Measurements from ENCODE around the gene AR. TPM values are rescaled to one million over a fixed set of nuclear protein-coding genes. Genes with fewer than 3 reads are reported as not detected.

Gene AR
- total RNA-seq, 1 experiment from 2014 or later, result 1.7 TPM

DNA sequence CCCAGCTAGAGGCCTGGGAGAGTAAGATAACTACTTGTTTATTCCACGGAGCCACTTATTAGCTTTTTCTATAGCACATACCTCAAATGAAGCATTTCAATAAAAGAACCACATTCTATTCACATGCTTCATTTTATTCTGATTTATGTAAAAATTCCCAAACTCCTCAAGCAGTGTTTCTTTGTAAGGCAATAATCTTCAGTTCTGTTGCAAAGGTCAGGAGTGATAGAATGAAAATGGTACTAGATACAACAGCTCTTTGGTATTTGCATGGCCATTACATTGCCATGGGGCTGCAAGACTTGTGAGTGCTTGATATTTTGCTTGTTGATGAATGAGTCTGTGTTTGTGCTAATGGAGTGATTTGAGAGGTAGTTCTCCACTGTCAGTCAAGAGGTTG is 39.4 kb downstream of the AR start:
- Histone ChIP-seq H3K36me3 (ENCODE audit: low read depth) (no peaks in the 10 kb centered on the region), H3K79me2 (ENCODE audit: low read depth) (no peaks in the 10 kb centered on the region), H3K4me2 (no peak overlapping the region), H3F3A (ENCODE audit: insufficient read depth, low read depth) (no peaks in the 10 kb centered on the region), H3K4me3 (no peak overlapping the region), H3K4me1 (replicated peaks; ENCODE audit: insufficient read depth) (no peaks in the 10 kb centered on the region), H3K27me3 (ENCODE audit: insufficient read depth, low read depth) (no peaks in the 10 kb centered on the region), H3K9me3 (ENCODE audit: insufficient read depth, low read depth) (no peaks in the 10 kb centered on the region), H4K20me1 (ENCODE audit: insufficient read depth) (no peaks in the 10 kb centered on the region), H3K27ac (no peak overlapping the region), H2AFZ (no peak overlapping the region), H3K9me2 (ENCODE audit: insufficient read depth) (no peaks in the 10 kb centered on the region)
- ChIA-PET POLR2A (ENCODE audit: unreplicated experiment) (no interaction called here), CTCF (no interaction called here)
- TF ChIP-seq, protein P1, sequence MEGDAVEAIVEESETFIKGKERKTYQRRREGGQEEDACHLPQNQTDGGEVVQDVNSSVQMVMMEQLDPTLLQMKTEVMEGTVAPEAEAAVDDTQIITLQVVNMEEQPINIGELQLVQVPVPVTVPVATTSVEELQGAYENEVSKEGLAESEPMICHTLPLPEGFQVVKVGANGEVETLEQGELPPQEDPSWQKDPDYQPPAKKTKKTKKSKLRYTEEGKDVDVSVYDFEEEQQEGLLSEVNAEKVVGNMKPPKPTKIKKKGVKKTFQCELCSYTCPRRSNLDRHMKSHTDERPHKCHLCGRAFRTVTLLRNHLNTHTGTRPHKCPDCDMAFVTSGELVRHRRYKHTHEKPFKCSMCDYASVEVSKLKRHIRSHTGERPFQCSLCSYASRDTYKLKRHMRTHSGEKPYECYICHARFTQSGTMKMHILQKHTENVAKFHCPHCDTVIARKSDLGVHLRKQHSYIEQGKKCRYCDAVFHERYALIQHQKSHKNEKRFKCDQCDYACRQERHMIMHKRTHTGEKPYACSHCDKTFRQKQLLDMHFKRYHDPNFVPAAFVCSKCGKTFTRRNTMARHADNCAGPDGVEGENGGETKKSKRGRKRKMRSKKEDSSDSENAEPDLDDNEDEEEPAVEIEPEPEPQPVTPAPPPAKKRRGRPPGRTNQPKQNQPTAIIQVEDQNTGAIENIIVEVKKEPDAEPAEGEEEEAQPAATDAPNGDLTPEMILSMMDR (conservative IDR thresholded peaks at IDR 0.05), result no peak
- TF ChIP-seq EZH2 (IDR thresholded peaks at IDR 0.05; ENCODE audit: low read depth), result no peak
- no peak for DNase-seq
- BruUV-seq (replicated peaks), result no TSS peak
- intact Hi-C loops (cut with micrococcal nuclease; ENCODE audit: unreplicated experiment), result no loop called here

DNA sequence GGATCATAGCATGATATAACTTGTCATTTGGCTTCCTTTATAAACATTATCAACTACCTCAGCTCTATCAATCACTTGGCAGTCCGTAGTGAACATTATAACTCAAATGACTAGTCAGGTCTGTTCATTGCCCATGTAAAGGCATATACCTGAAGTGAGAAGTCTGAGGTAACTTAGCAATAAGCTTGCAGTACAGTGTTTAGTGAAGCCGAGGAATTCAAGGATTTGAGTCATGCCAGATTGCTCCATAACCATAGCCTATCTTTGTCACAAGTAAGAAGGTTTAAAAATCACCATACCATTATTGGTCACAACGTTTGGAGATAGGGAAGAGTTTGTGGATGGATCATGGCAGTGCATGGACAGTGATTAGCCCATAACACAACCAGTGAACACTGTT is 41.6 kb downstream of the AR start:
- no peaks in the 10 kb centered on the region for H3K27me3 ChIP-seq (ENCODE audit: insufficient read depth, low read depth)
- H3K4me1 ChIP-seq (replicated peaks; ENCODE audit: insufficient read depth), result no peaks in the 10 kb centered on the region
- no peaks in the 10 kb centered on the region for H3K9me2 ChIP-seq (ENCODE audit: insufficient read depth)
- ChIA-PET POLR2A (ENCODE audit: unreplicated experiment) (no interaction called here), CTCF (no interaction called here)
- no peaks in the 10 kb centered on the region for H3K9me3 ChIP-seq (ENCODE audit: insufficient read depth, low read depth)
- H3K79me2 ChIP-seq (ENCODE audit: low read depth), result no peaks in the 10 kb centered on the region
- DNase-seq, result no peak
- no peak for TF ChIP-seq EZH2 (IDR thresholded peaks at IDR 0.05; ENCODE audit: low read depth)
- TF ChIP-seq, protein P1 (conservative IDR thresholded peaks at IDR 0.05), result no peak
- no peaks in the 10 kb centered on the region for H4K20me1 ChIP-seq (ENCODE audit: insufficient read depth)
- BruUV-seq (replicated peaks), result no TSS peak
- H3F3A ChIP-seq (ENCODE audit: insufficient read depth, low read depth), result no peaks in the 10 kb centered on the region
- intact Hi-C loops (cut with micrococcal nuclease; ENCODE audit: unreplicated experiment), result no loop called here
- no peak overlapping the region for H3K4me3 ChIP-seq
- H2AFZ ChIP-seq, result no peak overlapping the region
- no peak overlapping the region for H3K4me2 ChIP-seq
- no peaks in the 10 kb centered on the region for H3K36me3 ChIP-seq (ENCODE audit: low read depth)
- no peak overlapping the region for H3K27ac ChIP-seq

DNA sequence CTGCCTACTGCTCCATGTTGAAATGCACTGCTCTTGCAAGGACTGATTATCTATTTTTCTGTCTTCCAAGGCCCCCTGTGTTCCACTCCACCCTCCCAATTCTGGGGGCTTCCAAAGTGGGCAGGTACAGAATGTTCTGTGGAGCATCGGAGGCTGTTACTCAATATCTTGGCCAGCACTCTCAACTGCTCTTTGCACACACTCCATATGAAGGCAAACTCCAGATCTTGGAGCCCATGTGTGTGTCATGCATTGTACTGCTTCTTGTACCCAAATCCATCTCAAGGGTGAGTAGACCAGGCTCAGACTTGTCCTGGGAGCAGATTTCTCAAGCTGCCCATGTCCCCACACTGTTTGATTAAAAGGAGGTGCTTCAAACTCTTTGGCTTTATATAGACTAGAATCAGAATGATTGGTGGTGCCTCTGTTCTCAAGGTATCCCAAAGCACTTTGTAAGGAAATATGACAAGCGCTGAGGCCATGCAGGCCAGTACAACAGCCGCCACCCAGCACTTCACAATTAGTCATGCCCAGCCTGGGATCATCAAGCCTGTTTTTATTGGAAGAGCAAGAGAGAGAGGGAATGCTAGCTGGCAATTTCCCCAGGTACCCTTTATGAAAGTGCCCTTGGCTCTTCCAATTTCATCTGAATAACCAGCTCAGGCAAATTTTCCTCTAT is 44.3 kb downstream of the AR start:
- Histone ChIP-seq H3K27ac (no peak overlapping the region), H3K4me2 (no peak overlapping the region), H3K27me3 (ENCODE audit: insufficient read depth, low read depth) (no peaks in the 10 kb centered on the region), H3K9me3 (ENCODE audit: insufficient read depth, low read depth) (no peaks in the 10 kb centered on the region), H4K20me1 (ENCODE audit: insufficient read depth) (no peaks in the 10 kb centered on the region), H3K9me2 (ENCODE audit: insufficient read depth) (no peaks in the 10 kb centered on the region), H3F3A (ENCODE audit: insufficient read depth, low read depth) (no peaks in the 10 kb centered on the region), H3K4me3 (no peak overlapping the region), H3K36me3 (ENCODE audit: low read depth) (no peaks in the 10 kb centered on the region), H2AFZ (no peak overlapping the region), H3K79me2 (ENCODE audit: low read depth) (no peaks in the 10 kb centered on the region), H3K4me1 (replicated peaks; ENCODE audit: insufficient read depth) (no peaks in the 10 kb centered on the region)
- ChIA-PET CTCF (no interaction called here), POLR2A (ENCODE audit: unreplicated experiment) (no interaction called here)
- no TSS peak for BruUV-seq (replicated peaks)
- TF ChIP-seq, protein P1 (conservative IDR thresholded peaks at IDR 0.05), result no peak
- TF ChIP-seq EZH2 (IDR thresholded peaks at IDR 0.05; ENCODE audit: low read depth), result no peak
- DNase-seq, result no peak
- intact Hi-C loops (cut with micrococcal nuclease; ENCODE audit: unreplicated experiment), result no loop called here
